ENCODE data around the gene FLT3LG. TPM values are rescaled to one million over a fixed set of nuclear protein-coding genes. Genes with fewer than 3 reads are reported as not detected.

The FLT3LG gene
- total and polyA plus RNA-seq, 9 of the 15 experiments (the other 6 are each of a cell fraction or from before 2014, with no cell fraction given) = 0.31 to 6.4 (median 1.1) TPM

DNA sequence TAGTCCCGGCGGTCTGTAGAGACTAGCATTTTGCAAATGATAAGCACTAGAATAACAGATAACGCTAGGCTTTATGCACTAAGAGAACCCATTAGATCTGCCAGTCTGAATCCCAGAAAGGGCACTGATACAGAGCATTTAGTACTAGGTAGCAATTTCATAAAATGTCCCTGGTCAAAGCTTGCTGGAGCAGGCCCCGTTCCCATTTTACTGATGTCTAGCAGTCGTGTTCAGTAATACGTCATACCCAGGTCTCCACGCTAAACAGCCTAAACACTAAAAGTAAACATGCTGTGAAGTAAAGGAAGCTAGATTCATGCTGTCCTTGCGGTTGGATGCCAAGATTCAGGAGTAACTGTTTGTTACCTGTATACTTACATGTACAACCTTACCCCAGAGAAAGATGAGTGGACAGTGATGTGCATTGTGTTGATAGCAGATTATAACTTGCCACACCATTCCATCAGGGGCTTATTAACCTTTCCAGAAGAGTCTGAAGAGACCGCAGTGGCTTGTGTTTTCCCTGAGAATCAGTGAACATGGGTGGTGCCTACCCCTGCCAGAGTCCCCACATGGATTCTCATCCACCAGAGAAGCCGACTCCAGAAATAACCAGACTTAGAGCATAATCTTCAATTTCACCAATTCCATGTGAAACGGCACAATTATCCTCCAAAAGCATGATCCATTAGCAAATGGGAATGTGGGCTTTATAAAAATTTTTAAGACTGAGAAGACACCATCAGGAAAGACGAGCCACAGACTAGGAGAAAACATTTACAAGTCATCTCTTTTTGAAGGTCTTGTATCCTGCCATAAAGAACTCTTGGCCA, 18.8 kb downstream of the FLT3LG start (continued):
- TF ChIP-seq, protein P1, sequence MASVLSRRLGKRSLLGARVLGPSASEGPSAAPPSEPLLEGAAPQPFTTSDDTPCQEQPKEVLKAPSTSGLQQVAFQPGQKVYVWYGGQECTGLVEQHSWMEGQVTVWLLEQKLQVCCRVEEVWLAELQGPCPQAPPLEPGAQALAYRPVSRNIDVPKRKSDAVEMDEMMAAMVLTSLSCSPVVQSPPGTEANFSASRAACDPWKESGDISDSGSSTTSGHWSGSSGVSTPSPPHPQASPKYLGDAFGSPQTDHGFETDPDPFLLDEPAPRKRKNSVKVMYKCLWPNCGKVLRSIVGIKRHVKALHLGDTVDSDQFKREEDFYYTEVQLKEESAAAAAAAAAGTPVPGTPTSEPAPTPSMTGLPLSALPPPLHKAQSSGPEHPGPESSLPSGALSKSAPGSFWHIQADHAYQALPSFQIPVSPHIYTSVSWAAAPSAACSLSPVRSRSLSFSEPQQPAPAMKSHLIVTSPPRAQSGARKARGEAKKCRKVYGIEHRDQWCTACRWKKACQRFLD (CRISPR knock-in tag; IDR thresholded peaks at IDR 0.05) = no peak
- TF ChIP-seq ZZZ3 (IDR thresholded peaks at IDR 0.05) (no peak), CREM (IDR thresholded peaks at IDR 0.05; ENCODE audit: low read depth) (peak; percentile 76), ZKSCAN3 (CRISPR knock-in tag; IDR thresholded peaks at IDR 0.05) (no peak), BDP1 (IDR thresholded peaks at IDR 0.05; ENCODE audit: insufficient read depth, insufficient read length) (no peak), CC2D1A (IDR thresholded peaks at IDR 0.05) (no peak), TEAD4 (IDR thresholded peaks at IDR 0.05; ENCODE audit: low read length) (peak; percentile 39; the same call in 1 of the 2 replicates), TEAD4 (CRISPR knock-in tag; IDR thresholded peaks at IDR 0.05; ENCODE audit: borderline replicate concordance) (no peak), LCOR (CRISPR knock-in tag; IDR thresholded peaks at IDR 0.05) (0 out of 2 replicates have a peak, but pooled peaks have one; percentile 25), ASH1L (IDR thresholded peaks at IDR 0.05; ENCODE audit: borderline replicate concordance, low read depth, partially characterized antibody) (no peak), RAD51 (IDR thresholded peaks at IDR 0.05; ENCODE audit: borderline replicate concordance, low read depth) (no peak), COPS2 (conservative IDR thresholded peaks at IDR 0.05) (no peak), FOS (IDR thresholded peaks at IDR 0.05; ENCODE audit: extremely low read depth, insufficient read length) (no peak), SNRNP70 (optimal IDR thresholded peaks at IDR 0.05; ENCODE audit: low read depth, low read length) (no peak), TRIM24 (IDR thresholded peaks at IDR 0.05) (no peak), RBBP5 (IDR thresholded peaks at IDR 0.05; ENCODE audit: borderline replicate concordance, insufficient read depth, low read length, poor library complexity, severe bottlenecking) (no peak), EHMT2 (IDR thresholded peaks at IDR 0.05) (no peak), ESRRB (CRISPR knock-in tag; IDR thresholded peaks at IDR 0.05; ENCODE audit: borderline replicate concordance) (peak; percentile 88), ZNF699 (CRISPR knock-in tag; IDR thresholded peaks at IDR 0.05; ENCODE audit: insufficient replicate concordance) (no peak)
- TF ChIP-seq, protein P2, sequence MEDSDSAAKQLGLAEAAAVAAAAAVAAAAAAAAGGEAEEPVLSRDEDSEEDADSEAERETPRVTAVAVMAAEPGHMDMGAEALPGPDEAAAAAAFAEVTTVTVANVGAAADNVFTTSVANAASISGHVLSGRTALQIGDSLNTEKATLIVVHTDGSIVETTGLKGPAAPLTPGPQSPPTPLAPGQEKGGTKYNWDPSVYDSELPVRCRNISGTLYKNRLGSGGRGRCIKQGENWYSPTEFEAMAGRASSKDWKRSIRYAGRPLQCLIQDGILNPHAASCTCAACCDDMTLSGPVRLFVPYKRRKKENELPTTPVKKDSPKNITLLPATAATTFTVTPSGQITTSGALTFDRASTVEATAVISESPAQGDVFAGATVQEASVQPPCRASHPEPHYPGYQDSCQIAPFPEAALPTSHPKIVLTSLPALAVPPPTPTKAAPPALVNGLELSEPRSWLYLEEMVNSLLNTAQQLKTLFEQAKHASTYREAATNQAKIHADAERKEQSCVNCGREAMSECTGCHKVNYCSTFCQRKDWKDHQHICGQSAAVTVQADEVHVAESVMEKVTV (CRISPR knock-in tag; IDR thresholded peaks at IDR 0.05) = 0 out of 2 replicates have a peak, but pooled peaks have one; percentile 6
- TF ChIP-seq, protein P3, sequence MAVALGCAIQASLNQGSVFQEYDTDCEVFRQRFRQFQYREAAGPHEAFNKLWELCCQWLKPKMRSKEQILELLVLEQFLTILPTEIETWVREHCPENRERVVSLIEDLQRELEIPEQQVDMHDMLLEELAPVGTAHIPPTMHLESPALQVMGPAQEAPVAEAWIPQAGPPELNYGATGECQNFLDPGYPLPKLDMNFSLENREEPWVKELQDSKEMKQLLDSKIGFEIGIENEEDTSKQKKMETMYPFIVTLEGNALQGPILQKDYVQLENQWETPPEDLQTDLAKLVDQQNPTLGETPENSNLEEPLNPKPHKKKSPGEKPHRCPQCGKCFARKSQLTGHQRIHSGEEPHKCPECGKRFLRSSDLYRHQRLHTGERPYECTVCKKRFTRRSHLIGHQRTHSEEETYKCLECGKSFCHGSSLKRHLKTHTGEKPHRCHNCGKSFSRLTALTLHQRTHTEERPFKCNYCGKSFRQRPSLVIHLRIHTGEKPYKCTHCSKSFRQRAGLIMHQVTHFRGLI (CRISPR knock-in tag; IDR thresholded peaks at IDR 0.05) = no peak
- TF ChIP-seq, protein P4, sequence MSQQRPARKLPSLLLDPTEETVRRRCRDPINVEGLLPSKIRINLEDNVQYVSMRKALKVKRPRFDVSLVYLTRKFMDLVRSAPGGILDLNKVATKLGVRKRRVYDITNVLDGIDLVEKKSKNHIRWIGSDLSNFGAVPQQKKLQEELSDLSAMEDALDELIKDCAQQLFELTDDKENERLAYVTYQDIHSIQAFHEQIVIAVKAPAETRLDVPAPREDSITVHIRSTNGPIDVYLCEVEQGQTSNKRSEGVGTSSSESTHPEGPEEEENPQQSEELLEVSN (IDR thresholded peaks at IDR 0.05; ENCODE audit: borderline replicate concordance in 1 of 2, extremely low read depth in 1 of 2, insufficient read depth in 1 of 2, insufficient read length in 1 of 2, low read depth in 1 of 2, low read length in 1 of 2, poor library complexity in 1 of 2, severe bottlenecking in 1 of 2) = no peak
